ENCODE measurements around the gene MMP25. TPM values are rescaled to one million over a fixed set of nuclear protein-coding genes. Genes with fewer than 3 reads are reported as not detected.

MMP25 gene
- total and polyA plus RNA-seq, 9 of the 15 experiments (the other 6 are each of a cell fraction or from before 2014, with no cell fraction given) = 0.03 to 0.04 TPM; not detected in 7

GRCh38 chr16:3022208-3022683 is 24.1 kb upstream of the MMP25 start (continued):
- TF ChIP-seq CUX1 (CRISPR knock-in tag; IDR thresholded peaks at IDR 0.05) (no peak), STAG1 (CRISPR knock-in tag; IDR thresholded peaks at IDR 0.05; ENCODE audit: borderline replicate concordance) (no peak), ETS1 (conservative IDR thresholded peaks at IDR 0.05; ENCODE audit: control insufficient read depth, low read depth, low read length) (peak; percentile 74; the same call in 1 of the 2 replicates), JUN (IDR thresholded peaks at IDR 0.05; ENCODE audit: borderline replicate concordance, low read depth, low read length) (peak; percentile 98), JUN (CRISPR knock-in tag; IDR thresholded peaks at IDR 0.05; ENCODE audit: borderline replicate concordance) (no peak), ZNF165 (CRISPR knock-in tag; IDR thresholded peaks at IDR 0.05; ENCODE audit: borderline replicate concordance) (no peak), POU5F1 (IDR thresholded peaks at IDR 0.05; ENCODE audit: borderline replicate concordance, low read depth, low read length, partially characterized antibody) (no peak), RBM34 (IDR thresholded peaks at IDR 0.05; ENCODE audit: borderline replicate concordance, insufficient read depth, low read length) (no peak), EP300 (IDR thresholded peaks at IDR 0.05; ENCODE audit: low read length) (peak; percentile 49; the same call in 1 of the 2 replicates), WHSC1 (IDR thresholded peaks at IDR 0.05; ENCODE audit: low read length) (no peak)
- TF ChIP-seq, protein P1, sequence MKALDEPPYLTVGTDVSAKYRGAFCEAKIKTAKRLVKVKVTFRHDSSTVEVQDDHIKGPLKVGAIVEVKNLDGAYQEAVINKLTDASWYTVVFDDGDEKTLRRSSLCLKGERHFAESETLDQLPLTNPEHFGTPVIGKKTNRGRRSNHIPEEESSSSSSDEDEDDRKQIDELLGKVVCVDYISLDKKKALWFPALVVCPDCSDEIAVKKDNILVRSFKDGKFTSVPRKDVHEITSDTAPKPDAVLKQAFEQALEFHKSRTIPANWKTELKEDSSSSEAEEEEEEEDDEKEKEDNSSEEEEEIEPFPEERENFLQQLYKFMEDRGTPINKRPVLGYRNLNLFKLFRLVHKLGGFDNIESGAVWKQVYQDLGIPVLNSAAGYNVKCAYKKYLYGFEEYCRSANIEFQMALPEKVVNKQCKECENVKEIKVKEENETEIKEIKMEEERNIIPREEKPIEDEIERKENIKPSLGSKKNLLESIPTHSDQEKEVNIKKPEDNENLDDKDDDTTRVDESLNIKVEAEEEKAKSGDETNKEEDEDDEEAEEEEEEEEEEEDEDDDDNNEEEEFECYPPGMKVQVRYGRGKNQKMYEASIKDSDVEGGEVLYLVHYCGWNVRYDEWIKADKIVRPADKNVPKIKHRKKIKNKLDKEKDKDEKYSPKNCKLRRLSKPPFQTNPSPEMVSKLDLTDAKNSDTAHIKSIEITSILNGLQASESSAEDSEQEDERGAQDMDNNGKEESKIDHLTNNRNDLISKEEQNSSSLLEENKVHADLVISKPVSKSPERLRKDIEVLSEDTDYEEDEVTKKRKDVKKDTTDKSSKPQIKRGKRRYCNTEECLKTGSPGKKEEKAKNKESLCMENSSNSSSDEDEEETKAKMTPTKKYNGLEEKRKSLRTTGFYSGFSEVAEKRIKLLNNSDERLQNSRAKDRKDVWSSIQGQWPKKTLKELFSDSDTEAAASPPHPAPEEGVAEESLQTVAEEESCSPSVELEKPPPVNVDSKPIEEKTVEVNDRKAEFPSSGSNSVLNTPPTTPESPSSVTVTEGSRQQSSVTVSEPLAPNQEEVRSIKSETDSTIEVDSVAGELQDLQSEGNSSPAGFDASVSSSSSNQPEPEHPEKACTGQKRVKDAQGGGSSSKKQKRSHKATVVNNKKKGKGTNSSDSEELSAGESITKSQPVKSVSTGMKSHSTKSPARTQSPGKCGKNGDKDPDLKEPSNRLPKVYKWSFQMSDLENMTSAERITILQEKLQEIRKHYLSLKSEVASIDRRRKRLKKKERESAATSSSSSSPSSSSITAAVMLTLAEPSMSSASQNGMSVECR (CRISPR knock-in tag; IDR thresholded peaks at IDR 0.05) = no peak
- TF ChIP-seq, protein P2, sequence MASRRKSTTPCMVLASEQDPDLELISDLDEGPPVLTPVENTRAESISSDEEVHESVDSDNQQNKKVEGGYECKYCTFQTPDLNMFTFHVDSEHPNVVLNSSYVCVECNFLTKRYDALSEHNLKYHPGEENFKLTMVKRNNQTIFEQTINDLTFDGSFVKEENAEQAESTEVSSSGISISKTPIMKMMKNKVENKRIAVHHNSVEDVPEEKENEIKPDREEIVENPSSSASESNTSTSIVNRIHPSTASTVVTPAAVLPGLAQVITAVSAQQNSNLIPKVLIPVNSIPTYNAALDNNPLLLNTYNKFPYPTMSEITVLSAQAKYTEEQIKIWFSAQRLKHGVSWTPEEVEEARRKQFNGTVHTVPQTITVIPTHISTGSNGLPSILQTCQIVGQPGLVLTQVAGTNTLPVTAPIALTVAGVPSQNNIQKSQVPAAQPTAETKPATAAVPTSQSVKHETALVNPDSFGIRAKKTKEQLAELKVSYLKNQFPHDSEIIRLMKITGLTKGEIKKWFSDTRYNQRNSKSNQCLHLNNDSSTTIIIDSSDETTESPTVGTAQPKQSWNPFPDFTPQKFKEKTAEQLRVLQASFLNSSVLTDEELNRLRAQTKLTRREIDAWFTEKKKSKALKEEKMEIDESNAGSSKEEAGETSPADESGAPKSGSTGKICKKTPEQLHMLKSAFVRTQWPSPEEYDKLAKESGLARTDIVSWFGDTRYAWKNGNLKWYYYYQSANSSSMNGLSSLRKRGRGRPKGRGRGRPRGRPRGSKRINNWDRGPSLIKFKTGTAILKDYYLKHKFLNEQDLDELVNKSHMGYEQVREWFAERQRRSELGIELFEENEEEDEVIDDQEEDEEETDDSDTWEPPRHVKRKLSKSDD (conservative IDR thresholded peaks at IDR 0.05; ENCODE audit: low read length) = no peak

Measured in K562 (cell line).